LHCN-M2 (cell line): ENCODE data around the gene UQCRC1. TPM values are rescaled to one million over a fixed set of nuclear protein-coding genes. Genes with fewer than 3 reads are reported as not detected.

Experiments used
- DNase-seq: peaks from one replicate; pipeline ENCODE4 v3.0.0-alpha.2; 2012; ENCODE audit warnings: low read depth
- total RNA-seq: library from RNA; depleted of rRNA; stranded (reverse); fragments of >200 nt; gene quantifications from 2 replicates; pipeline ENCODE4 v1.2.3, GENCODE V29; 2014

The UQCRC1 gene
- total RNA-seq, 1 experiment from 2014 or later: 368 TPM

GRCh38 chr3:48599077-48599501 lies 10.4 kb downstream of the UQCRC1 start:
- no peak for DNase-seq

- DNase-seq: peak; percentile 71
Observed at GRCh38 chr3:48598323-48599076, 10.9 kb downstream of the UQCRC1 start.

GRCh38 chr3:48597408-48597800 lies 12.0 kb downstream of the UQCRC1 start:
- no peak for DNase-seq

GRCh38 chr3:48596676-48597407 lies 12.6 kb downstream of the UQCRC1 start:
- no peak for DNase-seq

- no peak for DNase-seq
Observed at GRCh38 chr3:48596157-48596556, 13.3 kb downstream of the UQCRC1 start.

GRCh38 chr3:48595526-48596121 lies 13.8 kb downstream of the UQCRC1 start:
- DNase-seq: peak; percentile 88

- DNase-seq: no peak
Observed at GRCh38 chr3:48595075-48595525, 14.3 kb downstream of the UQCRC1 start, which contains the start of gene COL7A1. Gene COL7A1 (minus strand): TSS chr3:48595329. CDS start chr3:48595159, 170 bp downstream.

- no peak for DNase-seq
Observed at GRCh38 chr3:48594417-48595049, 14.9 kb downstream of the UQCRC1 start.

- DNase-seq: no peak
Observed at GRCh38 chr3:48593337-48593736, 16.1 kb downstream of the UQCRC1 start.

- peak; percentile 18 for DNase-seq
Observed at GRCh38 chr3:48592519-48593087, 16.8 kb downstream of the UQCRC1 start.

- DNase-seq: no peak
Observed at GRCh38 chr3:48591886-48592518, 17.4 kb downstream of the UQCRC1 start.

- no peak for DNase-seq
Observed at GRCh38 chr3:48591436-48591835, 18.0 kb downstream of the UQCRC1 start.

GRCh38 chr3:48588230-48588629 lies 21.2 kb downstream of the UQCRC1 start:
- no peak for DNase-seq

- no peak for DNase-seq
Observed at GRCh38 chr3:48587686-48588085, 21.8 kb downstream of the UQCRC1 start.

- no peak for DNase-seq
Observed at GRCh38 chr3:48585411-48585810, 24.0 kb downstream of the UQCRC1 start.

- no peak for DNase-seq
Observed at GRCh38 chr3:48584836-48585235, 24.6 kb downstream of the UQCRC1 start.

GRCh38 chr3:48581621-48582481 lies 27.6 kb downstream of the UQCRC1 start:
- no peak for DNase-seq

- no peak for DNase-seq
Observed at GRCh38 chr3:48576647-48577046, 32.8 kb downstream of the UQCRC1 start.

- DNase-seq: no peak
Observed at GRCh38 chr3:48575366-48575765, 34.1 kb downstream of the UQCRC1 start.

- no peak for DNase-seq
Observed at GRCh38 chr3:48573973-48574585, 35.4 kb downstream of the UQCRC1 start.
